Measurements from ENCODE around the gene PRICKLE2. TPM values are rescaled to one million over a fixed set of nuclear protein-coding genes. Genes with fewer than 3 reads are reported as not detected.
"Not testable (repeated sequence)": the region's sequence is repeated elsewhere in the genome, so short reads cannot be mapped to it uniquely, and the experiment has no call there.

PRICKLE2 gene
- total RNA-seq, 1 experiment from 2014 or later, result 1.5 TPM

DNA sequence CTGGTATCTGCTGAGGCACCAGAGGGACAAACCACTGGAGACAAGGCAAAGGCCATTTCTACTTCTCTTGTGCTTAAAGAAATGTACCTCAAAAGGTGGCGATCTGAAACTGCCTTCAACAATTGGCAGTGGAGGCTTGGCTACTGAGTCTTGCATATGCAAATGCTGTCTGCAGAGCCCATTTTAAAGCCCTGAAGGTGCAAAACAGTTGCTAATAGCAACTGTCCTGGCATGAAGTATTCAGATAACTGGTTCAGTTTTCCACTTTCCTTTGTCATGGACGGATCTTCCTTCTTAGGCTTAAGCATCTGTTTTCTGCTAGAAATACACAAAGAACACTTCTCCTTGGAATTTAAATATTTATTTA lies 130.6 kb downstream of the PRICKLE2 start:
- Histone ChIP-seq H3K4me3 (ENCODE audit: insufficient read depth, low read depth, low read length) (no peak overlapping the region), H3K27me3 (ENCODE audit: control insufficient read depth, insufficient read depth, low read length) (no peaks in the 10 kb centered on the region)
- DNase-seq, result peak; percentile 66

DNA sequence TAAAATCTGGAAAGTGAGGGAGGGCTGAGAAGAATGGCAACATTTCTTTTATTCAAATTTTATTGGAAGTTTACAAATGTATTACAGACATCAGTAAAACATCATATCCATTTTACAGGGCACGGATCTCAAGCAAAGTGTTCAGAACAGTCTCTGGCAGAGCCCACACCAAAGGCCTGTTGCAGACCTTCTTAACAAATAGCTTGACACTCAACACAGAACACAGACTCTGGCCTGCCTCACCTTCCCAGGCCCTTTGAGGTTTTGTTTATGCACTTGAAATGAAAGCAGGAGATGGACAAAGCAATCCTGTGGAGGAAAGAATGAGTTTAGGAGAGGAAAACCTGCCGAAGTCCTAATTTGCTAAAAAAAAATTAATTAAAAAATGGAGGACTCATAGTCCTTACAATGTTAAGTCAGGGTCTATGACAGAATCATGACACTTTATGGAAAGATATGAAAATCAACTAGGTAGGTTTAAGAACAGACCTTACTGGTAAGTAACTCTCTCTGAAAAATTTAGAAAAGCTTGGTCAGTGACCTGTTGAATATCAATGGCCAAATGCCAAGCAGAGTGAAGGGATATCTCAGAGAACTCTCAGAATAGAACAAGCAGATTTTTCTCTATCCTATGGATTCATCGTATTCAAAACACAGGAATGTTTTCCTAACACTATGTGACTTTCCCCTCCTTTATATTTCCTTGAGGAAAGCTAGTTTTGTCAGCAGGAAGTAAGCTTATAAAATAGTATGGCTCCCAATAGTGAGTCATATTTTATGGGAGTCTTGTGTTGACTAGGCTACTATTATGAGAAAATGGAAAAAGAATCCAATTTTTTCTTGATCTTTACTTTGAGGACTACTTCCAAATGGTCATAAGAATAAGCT lies 131.2 kb downstream of the PRICKLE2 start:
- no peak overlapping the region for H3K4me3 ChIP-seq (ENCODE audit: insufficient read depth, low read depth, low read length)
- no peak for DNase-seq
- H3K36me3 ChIP-seq (replicated peaks; ENCODE audit: control insufficient read depth, insufficient read depth, low read length), result no peaks in the 10 kb centered on the region
- no peaks in the 10 kb centered on the region for H3K27me3 ChIP-seq (ENCODE audit: control insufficient read depth, insufficient read depth, low read length)

More for the DNA sequence above, 130.6 kb downstream of the PRICKLE2 start:
- H3K36me3 ChIP-seq (replicated peaks; ENCODE audit: control insufficient read depth, insufficient read depth, low read length), result no peaks in the 10 kb centered on the region

GRCh38 chr3:64093211-64093610 lies 132.1 kb downstream of the PRICKLE2 start:
- Histone ChIP-seq H3K4me3 (ENCODE audit: insufficient read depth, low read depth, low read length) (no peak overlapping the region), H3K36me3 (replicated peaks; ENCODE audit: control insufficient read depth, insufficient read depth, low read length) (no peaks in the 10 kb centered on the region), H3K27me3 (ENCODE audit: control insufficient read depth, insufficient read depth, low read length) (no peaks in the 10 kb centered on the region)
- no peak for DNase-seq

GRCh38 chr3:64091501-64091900 lies 133.8 kb downstream of the PRICKLE2 start:
- no peak overlapping the region for H3K4me3 ChIP-seq (ENCODE audit: insufficient read depth, low read depth, low read length)
- H3K36me3 ChIP-seq (replicated peaks; ENCODE audit: control insufficient read depth, insufficient read depth, low read length), result no peaks in the 10 kb centered on the region
- no peaks in the 10 kb centered on the region for H3K27me3 ChIP-seq (ENCODE audit: control insufficient read depth, insufficient read depth, low read length)
- DNase-seq, result no peak

- not testable (repeated sequence) for H3K36me3 ChIP-seq (replicated peaks; ENCODE audit: control insufficient read depth, insufficient read depth, low read length); DNase-seq; H3K27me3 ChIP-seq (ENCODE audit: control insufficient read depth, insufficient read depth, low read length); H3K4me3 ChIP-seq (ENCODE audit: insufficient read depth, low read depth, low read length)
Measured at GRCh38 chr3:64089386-64089785, 135.9 kb downstream of the PRICKLE2 start.

DNA sequence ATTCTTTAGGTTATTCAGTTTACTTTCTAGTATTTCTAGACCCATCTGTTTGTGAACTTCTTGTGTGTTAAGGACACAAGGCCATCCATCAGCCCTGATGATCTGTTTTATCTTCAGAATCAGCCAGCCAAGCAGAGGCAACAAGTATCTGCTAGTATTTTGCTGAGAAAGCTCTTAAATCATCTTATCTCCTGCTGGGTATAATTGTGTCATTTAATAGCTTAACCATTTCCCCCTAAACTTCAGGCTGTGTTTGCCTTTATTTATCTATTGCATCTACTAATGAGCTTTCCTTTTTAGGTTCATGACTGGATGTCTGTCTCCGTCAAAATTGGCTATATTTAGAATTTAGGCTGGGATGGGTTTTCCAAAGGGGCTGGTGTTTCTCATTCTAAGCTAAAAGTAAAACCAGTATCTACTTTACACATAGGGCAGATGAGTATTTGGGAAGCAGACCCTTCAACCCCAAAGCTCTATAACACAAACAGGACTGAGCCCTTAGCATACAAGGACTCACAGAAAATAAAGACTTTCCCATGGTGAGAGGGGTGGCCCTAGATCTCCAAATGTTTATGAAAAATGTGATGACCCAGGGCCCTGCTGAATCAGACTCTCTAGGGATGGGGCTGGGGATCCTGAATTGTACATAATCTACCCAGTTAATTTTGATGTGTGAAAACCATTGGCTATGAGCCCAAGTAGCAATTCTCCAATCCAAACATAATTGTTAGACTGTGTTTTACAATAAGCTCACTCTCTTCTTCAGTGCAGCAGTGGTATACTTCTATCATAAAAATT lies 136.7 kb downstream of the PRICKLE2 start:
- no peaks in the 10 kb centered on the region for H3K36me3 ChIP-seq (replicated peaks; ENCODE audit: control insufficient read depth, insufficient read depth, low read length)
- no peak overlapping the region for H3K4me3 ChIP-seq (ENCODE audit: insufficient read depth, low read depth, low read length)
- no peaks in the 10 kb centered on the region for H3K27me3 ChIP-seq (ENCODE audit: control insufficient read depth, insufficient read depth, low read length)
- DNase-seq, result no peak

DNA sequence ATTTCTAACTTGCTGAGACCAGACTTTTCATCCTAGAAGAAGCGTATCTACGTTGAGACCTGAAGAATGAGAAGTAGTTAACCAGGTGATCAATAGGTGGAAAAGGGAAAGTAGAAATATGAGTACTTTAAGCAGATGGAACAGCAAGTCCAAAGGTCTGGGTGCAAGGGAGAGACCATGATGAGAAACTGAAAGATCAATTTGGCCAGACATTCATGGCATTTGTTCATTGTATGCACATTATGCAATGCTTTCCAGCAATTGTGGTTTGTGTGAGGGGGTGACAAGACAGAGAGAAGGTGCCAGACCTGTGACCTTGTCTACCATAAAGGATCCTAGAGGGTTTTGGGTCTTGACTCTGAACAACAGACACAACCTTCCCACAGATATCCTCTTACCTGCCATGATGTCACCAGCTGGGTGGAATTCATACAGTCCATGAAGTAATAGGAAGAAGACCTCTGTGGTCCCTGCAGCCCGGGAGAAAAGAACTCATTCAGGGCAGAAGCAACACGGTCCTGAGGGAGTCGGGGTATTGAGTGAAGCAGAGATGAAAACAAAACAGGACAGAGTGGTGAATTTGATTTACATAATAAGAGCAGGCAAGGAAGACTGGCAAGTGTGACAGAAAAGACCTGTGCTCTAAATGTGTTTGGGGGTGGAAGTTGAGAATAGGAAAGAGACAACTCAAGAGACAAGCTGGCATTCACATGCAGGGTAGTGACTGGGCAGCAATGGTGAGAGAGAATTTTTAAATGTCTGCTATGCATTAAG lies 138.6 kb downstream of the PRICKLE2 start:
- no peaks in the 10 kb centered on the region for H3K27me3 ChIP-seq (ENCODE audit: control insufficient read depth, insufficient read depth, low read length)
- DNase-seq, result no peak
- H3K36me3 ChIP-seq (replicated peaks; ENCODE audit: control insufficient read depth, insufficient read depth, low read length), result no peaks in the 10 kb centered on the region
- H3K4me3 ChIP-seq (ENCODE audit: insufficient read depth, low read depth, low read length), result no peak overlapping the region

GRCh38 chr3:64084640-64085039 lies 140.6 kb downstream of the PRICKLE2 start:
- Histone ChIP-seq H3K4me3 (ENCODE audit: insufficient read depth, low read depth, low read length) (no peak overlapping the region), H3K27me3 (ENCODE audit: control insufficient read depth, insufficient read depth, low read length) (no peaks in the 10 kb centered on the region), H3K36me3 (replicated peaks; ENCODE audit: control insufficient read depth, insufficient read depth, low read length) (no peaks in the 10 kb centered on the region)
- no peak for DNase-seq

- Histone ChIP-seq H3K27me3 (ENCODE audit: control insufficient read depth, insufficient read depth, low read length) (no peaks in the 10 kb centered on the region), H3K36me3 (replicated peaks; ENCODE audit: control insufficient read depth, insufficient read depth, low read length) (no peaks in the 10 kb centered on the region), H3K4me3 (ENCODE audit: insufficient read depth, low read depth, low read length) (no peak overlapping the region)
- no peak for DNase-seq
Measured at GRCh38 chr3:64083575-64083974, 141.7 kb downstream of the PRICKLE2 start.

- H3K36me3 ChIP-seq (replicated peaks; ENCODE audit: control insufficient read depth, insufficient read depth, low read length), result no peaks in the 10 kb centered on the region
- DNase-seq, result no peak
Measured at GRCh38 chr3:64082961-64083541, 142.2 kb downstream of the PRICKLE2 start.

GRCh38 chr3:64082411-64082810 lies 142.9 kb downstream of the PRICKLE2 start:
- Histone ChIP-seq H3K36me3 (replicated peaks; ENCODE audit: control insufficient read depth, insufficient read depth, low read length) (no peaks in the 10 kb centered on the region), H3K27me3 (ENCODE audit: control insufficient read depth, insufficient read depth, low read length) (no peaks in the 10 kb centered on the region), H3K4me3 (ENCODE audit: insufficient read depth, low read depth, low read length) (no peak overlapping the region)
- DNase-seq, result no peak

More at GRCh38 chr3:64082961-64083541, 142.2 kb downstream of the PRICKLE2 start:
- H3K27me3 ChIP-seq (ENCODE audit: control insufficient read depth, insufficient read depth, low read length), result no peaks in the 10 kb centered on the region
- no peak overlapping the region for H3K4me3 ChIP-seq (ENCODE audit: insufficient read depth, low read depth, low read length)

DNA sequence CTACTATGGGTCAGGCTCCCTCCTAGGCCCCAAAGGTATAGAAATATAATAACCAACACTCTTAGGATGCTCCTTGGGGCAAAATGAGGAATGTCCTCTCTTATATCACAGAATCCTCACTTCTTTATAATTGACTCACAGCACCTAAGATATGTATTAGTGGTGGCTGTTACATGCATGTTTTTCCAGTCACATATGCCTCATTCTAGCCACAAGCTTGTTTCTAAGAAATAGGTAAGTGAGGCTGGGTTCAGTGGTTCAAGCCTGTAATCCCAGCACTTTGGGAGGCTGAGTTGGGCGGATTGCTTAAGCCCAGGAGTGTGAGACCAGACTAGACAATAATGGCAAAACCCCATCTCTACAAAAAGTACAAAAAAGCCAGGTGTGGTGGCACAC lies 144.0 kb downstream of the PRICKLE2 start:
- no peaks in the 10 kb centered on the region for H3K27me3 ChIP-seq (ENCODE audit: control insufficient read depth, insufficient read depth, low read length)
- H3K4me3 ChIP-seq (ENCODE audit: insufficient read depth, low read depth, low read length), result no peak overlapping the region
- no peaks in the 10 kb centered on the region for H3K36me3 ChIP-seq (replicated peaks; ENCODE audit: control insufficient read depth, insufficient read depth, low read length)
- DNase-seq, result no peak

- Histone ChIP-seq H3K36me3 (replicated peaks; ENCODE audit: control insufficient read depth, insufficient read depth, low read length) (no peaks in the 10 kb centered on the region), H3K27me3 (ENCODE audit: control insufficient read depth, insufficient read depth, low read length) (no peaks in the 10 kb centered on the region), H3K4me3 (ENCODE audit: insufficient read depth, low read depth, low read length) (no peak overlapping the region)
- DNase-seq, result no peak
Measured at GRCh38 chr3:64080616-64081234, 144.5 kb downstream of the PRICKLE2 start.
